GM21786 (cell line): ENCODE data around the gene KLK7.
"Not testable (repeated sequence)": the region's sequence is repeated elsewhere in the genome, so short reads cannot be mapped to it uniquely, and the experiment has no call there.

Source experiments
- ATAC-seq: cut with Tn5 transposase; IDR thresholded peaks from one replicate; pipeline ENCODE4 v1.9.1; 2021; ENCODE audit not compliant: unreplicated experiment

Gene KLK7

DNA sequence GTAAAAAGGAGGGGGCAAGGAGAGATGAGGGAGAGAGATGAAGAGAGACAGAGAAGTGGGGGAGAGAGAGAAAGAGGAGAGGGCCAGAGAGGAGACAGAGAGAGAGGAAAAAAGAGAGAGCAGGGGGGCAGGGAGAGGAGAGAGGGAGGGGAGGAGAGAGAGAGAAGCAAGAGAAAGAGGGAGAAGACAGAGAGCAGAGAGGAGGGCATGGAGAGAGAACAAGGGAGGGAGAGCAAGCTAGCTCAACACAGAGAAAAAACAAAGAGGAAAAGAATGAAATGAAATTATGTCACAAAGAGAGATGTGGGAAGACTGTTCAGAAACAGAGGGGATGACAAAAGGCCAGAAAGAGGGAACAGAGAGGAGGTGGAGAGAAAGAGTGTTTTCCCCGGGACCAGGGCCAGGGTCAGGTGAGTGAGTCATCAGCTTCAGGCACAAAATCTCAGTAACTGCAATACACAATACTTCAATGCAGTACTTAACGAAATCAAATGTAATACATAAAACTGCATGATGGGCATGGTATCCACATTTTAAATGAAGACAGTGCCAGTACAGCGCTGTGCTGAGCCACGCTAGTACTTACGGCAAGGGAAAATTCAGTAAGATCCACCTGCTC is 4.8 kb downstream of the KLK7 start:
- ATAC-seq: no peak

DNA sequence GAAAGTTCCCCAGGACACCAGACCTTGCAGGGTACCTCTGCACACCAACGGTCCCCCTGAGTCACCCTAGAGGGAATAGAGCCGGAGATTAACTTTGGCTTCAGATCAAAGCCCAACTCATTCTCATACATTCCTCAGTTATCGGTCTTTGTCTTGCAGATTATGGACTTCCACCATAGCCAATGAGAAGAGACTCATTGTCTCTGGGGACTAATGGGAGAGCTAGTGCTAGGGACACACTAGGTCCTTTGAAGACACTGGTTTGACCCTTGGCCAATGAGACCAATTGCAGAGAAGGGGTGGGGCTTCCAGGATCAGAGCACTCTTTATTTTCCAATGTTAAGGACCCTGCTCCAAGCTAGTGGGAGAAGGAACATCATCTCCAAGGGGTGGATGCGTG is 6.1 kb downstream of the KLK7 start:
- ATAC-seq: no peak

DNA sequence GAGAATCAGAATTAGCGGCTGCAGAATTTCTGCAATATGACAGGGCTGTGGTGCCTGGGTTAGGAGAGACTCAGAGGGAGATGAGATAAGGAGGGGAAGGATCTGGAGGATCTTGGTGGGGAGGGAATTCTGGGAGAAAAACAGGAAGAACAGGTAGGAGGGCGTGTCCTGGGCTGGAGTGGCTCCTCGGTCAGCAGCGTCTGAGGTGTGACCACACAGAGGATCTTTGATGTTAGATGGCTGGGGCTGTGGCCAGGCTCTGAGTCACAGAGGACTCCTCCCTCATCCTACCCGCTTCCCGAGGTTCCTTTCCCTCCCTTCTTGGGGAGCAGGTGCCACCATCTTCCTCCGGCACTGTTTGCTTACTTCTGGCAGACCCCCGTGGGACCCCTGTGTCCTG is 8.0 kb downstream of the KLK7 start:
- no peak for ATAC-seq

GRCh38 chr19:50974702-50975556 is 8.8 kb downstream of the KLK7 start:
- no peak for ATAC-seq

- no peak for ATAC-seq
Measured at GRCh38 chr19:50972795-50973376, 10.8 kb downstream of the KLK7 start.

- ATAC-seq: not testable (repeated sequence)
Measured at GRCh38 chr19:50969810-50970209, 13.9 kb downstream of the KLK7 start.

DNA sequence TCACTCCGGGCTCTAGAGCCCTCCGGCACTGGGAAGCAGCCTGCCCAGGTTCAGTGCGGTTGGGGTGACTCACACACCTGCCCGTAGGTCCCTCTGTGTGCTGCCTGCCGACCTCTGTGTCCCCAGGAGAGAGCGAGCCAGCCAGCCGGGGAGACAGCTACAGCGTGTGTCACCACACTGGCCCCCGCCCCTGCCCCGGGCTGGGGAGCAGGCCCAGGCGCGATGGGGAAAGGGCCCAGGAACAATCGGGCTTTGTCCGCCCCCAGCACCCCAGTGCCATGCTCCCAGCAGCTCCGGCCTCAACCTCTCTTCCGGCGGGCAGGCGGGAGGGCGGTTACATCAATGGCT is 14.3 kb downstream of the KLK7 start, which contains the start of gene KLK6:
Gene KLK6, minus strand, starts transcription at position 179 of the 348 bp plus-strand sequence. CDS start 1,487 bp downstream, outside the sequence.
- no peak for ATAC-seq

GRCh38 chr19:50968716-50969412 is 14.9 kb downstream of the KLK7 start:
- no peak for ATAC-seq

- no peak for ATAC-seq
Measured at GRCh38 chr19:50967929-50968715, 15.6 kb downstream of the KLK7 start.

GRCh38 chr19:50964266-50964665 is 19.5 kb downstream of the KLK7 start:
- ATAC-seq: no peak

- ATAC-seq: no peak
Measured at GRCh38 chr19:50963381-50963780, 20.3 kb downstream of the KLK7 start.

GRCh38 chr19:50962245-50962644 is 21.5 kb downstream of the KLK7 start:
- ATAC-seq: no peak

DNA sequence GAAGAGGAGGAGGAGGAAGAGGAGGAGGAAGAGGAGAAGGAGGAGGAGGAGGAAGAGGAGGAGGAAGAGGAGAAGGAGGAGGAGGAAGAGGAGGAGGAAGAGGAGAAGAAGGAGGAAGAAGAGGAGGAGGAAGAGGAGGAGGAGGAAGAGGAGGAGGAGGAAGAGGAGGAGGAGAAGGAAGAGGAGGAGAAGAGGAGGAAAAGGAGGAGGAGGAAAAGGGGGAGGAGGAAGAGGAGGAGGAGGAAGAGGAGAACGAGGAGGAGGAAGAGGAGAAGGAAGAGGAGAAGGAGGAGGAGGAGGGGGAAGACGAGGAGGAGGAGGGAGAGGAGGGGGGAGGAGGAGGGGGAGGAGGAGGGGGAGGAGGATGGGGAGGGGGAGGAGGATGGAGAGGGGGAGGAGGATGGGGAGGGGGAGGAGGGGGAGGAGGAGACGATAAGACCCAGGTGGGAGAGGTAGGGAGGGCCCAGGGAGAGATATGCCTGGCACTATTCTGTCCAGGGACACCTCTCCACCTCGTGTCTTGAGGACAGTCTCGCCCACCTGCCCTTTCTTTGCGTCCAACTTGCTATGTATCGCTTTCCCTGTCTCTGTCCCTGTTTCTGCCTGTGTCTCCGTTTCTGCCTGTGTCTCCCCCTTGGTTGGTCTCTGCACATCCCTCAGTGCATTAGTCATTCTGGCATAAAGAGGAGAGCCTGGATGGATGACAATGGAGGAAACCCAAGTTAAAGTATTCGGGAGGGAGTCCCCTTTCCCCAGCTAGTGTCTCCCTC is 23.8 kb downstream of the KLK7 start:
- ATAC-seq: no peak

DNA sequence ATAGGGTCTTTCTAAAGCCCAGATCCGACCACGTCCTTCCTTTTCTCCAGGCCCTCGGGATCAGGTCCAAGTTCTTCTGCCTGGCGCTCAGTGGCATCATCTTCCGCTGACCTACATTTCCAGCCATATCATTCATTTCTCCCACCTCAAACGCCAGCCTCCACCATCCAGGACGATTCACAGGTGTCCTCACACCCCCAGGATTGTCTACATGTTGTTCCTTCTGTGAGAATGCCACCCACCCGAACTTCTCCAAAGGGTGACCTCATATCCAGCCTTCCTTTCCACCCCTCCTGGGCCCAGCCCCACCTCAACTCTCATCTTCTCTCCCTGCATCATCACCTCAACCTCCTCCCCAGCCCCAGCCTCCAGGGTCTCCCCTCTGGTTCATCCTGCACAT is 26.1 kb downstream of the KLK7 start:
- ATAC-seq: no peak

- no peak for ATAC-seq
Measured at GRCh38 chr19:50952910-50953309, 30.8 kb downstream of the KLK7 start, which contains the start of gene KLK5. Gene KLK5 (minus strand): TSS chr19:50953038. CDS start chr19:50952657, 381 bp downstream.

- ATAC-seq: no peak
Measured at GRCh38 chr19:50949861-50950260, 33.9 kb downstream of the KLK7 start.

DNA sequence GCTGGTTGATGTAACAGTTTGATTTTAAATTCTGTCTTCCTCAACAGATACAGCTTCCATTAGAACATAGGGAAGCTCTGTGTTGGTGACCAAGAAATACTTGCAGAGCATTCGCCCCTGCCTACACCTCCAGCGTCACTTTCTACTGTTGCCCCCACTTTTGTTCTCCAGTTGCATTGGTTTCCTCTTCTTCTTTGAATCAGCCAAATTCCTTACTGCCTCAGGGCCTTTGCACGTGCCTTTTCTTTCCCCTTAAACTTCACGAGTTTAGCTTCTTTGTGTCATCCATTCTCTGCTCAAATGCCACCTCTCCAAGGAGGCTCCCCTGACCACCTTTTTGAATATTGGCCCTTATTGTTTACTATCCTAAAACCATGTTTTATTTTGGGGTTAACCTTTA is 36.6 kb downstream of the KLK7 start:
- no peak for ATAC-seq

DNA sequence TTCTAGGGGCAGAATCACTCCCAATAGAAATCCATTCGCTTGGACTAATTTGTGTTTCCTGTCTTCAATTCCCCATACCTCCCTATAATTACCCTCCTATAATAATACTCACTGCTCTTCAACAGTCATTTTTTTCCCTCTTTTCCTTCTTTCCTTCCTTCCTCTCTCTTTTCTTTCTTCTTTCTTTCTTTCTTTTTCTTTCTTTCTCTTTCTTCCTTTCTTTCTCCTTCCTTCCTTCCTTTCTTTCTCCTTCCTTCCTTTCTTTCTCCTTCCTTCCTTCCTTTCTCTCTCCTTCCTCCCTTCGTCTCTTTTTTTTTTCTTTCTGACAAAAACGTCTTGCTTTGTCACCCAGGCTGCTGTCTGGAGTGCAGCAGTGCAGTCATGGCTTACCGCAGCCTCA is 38.9 kb downstream of the KLK7 start:
- ATAC-seq: no peak

DNA sequence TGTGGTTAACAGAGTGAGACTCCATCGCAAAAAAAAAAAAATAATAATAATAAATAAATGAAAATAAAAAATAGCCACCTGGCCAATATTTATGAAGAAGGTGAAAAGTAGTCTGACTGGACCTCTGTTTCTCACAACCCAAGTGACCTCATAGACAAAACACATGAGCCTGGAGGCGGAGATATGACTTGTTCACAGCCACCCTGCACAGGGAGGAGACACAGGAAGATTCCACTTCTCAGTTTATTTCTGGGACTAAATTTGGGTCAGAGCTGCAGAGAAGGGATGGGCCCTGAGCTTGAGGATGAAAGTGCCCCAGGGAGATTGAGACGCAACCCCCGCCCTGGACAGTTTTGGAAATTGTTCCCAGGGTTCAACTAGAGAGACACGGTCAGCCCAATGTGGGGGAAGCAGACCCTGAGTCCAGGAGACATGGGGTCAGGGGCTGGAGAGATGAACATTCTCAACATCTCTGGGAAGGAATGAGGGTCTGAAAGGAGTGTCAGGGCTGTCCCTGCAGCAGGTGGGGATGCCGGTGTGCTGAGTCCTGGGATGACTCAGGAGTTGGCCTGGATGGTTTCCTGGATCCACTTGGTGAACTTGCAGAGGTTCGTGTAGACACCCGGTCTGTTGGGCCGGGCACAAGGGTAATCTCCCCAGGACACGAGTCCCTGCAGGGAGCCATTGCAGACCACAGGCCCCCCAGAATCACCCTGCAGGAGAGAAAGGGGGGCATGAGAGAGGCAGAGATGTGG is 40.5 kb downstream of the KLK7 start:
- ATAC-seq: no peak
